Measurements from ENCODE around the gene CAVIN2.

CAVIN2 gene

GRCh38 chr2:191864628-191865374, 17.9 kb upstream of the CAVIN2 start:
- no peak for FAIRE-seq

- FAIRE-seq: no peak
Observed at GRCh38 chr2:191863988-191864387, 17.1 kb upstream of the CAVIN2 start.

GRCh38 chr2:191862156-191862775, 15.4 kb upstream of the CAVIN2 start:
- FAIRE-seq: no peak

- FAIRE-seq: no peak
Observed at GRCh38 chr2:191860760-191861466, 14.0 kb upstream of the CAVIN2 start.

GRCh38 chr2:191859681-191860080, 12.8 kb upstream of the CAVIN2 start:
- no peak for FAIRE-seq

GRCh38 chr2:191857886-191858285, 11.0 kb upstream of the CAVIN2 start:
- FAIRE-seq: no peak

GRCh38 chr2:191857259-191857805, 10.4 kb upstream of the CAVIN2 start:
- no peak for FAIRE-seq

GRCh38 chr2:191856111-191856876, 9.4 kb upstream of the CAVIN2 start:
- FAIRE-seq: no peak

- no peak for FAIRE-seq
Observed at GRCh38 chr2:191855382-191855781, 8.5 kb upstream of the CAVIN2 start.

GRCh38 chr2:191854382-191855372, 7.8 kb upstream of the CAVIN2 start:
- FAIRE-seq: no peak

GRCh38 chr2:191853843-191854242, 7.0 kb upstream of the CAVIN2 start:
- FAIRE-seq: no peak

GRCh38 chr2:191851158-191851557, 4.3 kb upstream of the CAVIN2 start:
- no peak for FAIRE-seq

GRCh38 chr2:191848771-191849767, 2.2 kb upstream of the CAVIN2 start:
- no peak for FAIRE-seq

- no peak for FAIRE-seq
Observed at GRCh38 chr2:191847764-191848163, 876 bp upstream of the CAVIN2 start.

GRCh38 chr2:191845876-191846514, 893 bp downstream of the CAVIN2 start:
- FAIRE-seq: no peak

- FAIRE-seq: no peak
Observed at GRCh38 chr2:191845248-191845715, 1.6 kb downstream of the CAVIN2 start.

- no peak for FAIRE-seq
Observed at GRCh38 chr2:191844706-191845105, 2.2 kb downstream of the CAVIN2 start.

- no peak for FAIRE-seq
Observed at GRCh38 chr2:191840921-191841320, 6.0 kb downstream of the CAVIN2 start.

Data from colon (tissue), 2 donors.